ENCODE measurements around the gene SLC5A10. TPM values are rescaled to one million over a fixed set of nuclear protein-coding genes. Genes with fewer than 3 reads are reported as not detected.

The SLC5A10 gene
- polyA plus RNA-seq, 1 of the 3 experiments (the other 2 are of a cell fraction), result not detected

GRCh38 chr17:18956581-18956980 lies 4.6 kb downstream of the SLC5A10 start:
- no peak for DNase-seq
- H3K36me3 ChIP-seq (replicated peaks in 1 of 2; ENCODE audit: control insufficient read depth in 1 of 2, insufficient read depth in 2 of 2, low read length in 1 of 2), result no peaks in the 10 kb centered on the region
- no peaks in the 10 kb centered on the region for H3K9me2 ChIP-seq
- no peaks in the 10 kb centered on the region for H3K9me3 ChIP-seq
- H3F3A ChIP-seq (replicated peaks; ENCODE audit: insufficient read depth), result no peaks in the 10 kb centered on the region
- no peak overlapping the region for H3K27ac ChIP-seq (ENCODE audit: low read depth in 2 of 2, low read length in 1 of 2)
- no peak overlapping the region for H2AFZ ChIP-seq (ENCODE audit: low read depth)
- no peak overlapping the region for H3K4me2 ChIP-seq
- peaks cover 1 to 7% of the 10 kb centered on the region in 2 experiments; a peak in 2 of 4 replicates for H3K4me1 ChIP-seq (ENCODE audit: control insufficient read depth in 1 of 2, insufficient read depth in 2 of 2, low read depth in 1 of 2, low read length in 1 of 2)
- H4K20me1 ChIP-seq (ENCODE audit: insufficient read depth), result no peaks in the 10 kb centered on the region
- 78% methylated on average over 3 of the region's 3 CpGs for WGBS (ENCODE audit: low lambda C conversion rate)
- H3K9ac ChIP-seq, result no peak overlapping the region
- H3K4me3 ChIP-seq (ENCODE audit: low read depth in 2 of 2, low read length in 1 of 2), result no peak overlapping the region
- TF ChIP-seq IRF3 (IDR thresholded peaks at IDR 0.05; ENCODE audit: low read depth, low read length) (no peak), SMC3 (IDR thresholded peaks at IDR 0.05; ENCODE audit: low read depth, low read length) (no peak), RFX5 (IDR thresholded peaks at IDR 0.05; ENCODE audit: low read length) (no peak), MEF2A (IDR thresholded peaks at IDR 0.05; ENCODE audit: borderline replicate concordance, low read depth) (no peak), RXRA (IDR thresholded peaks at IDR 0.05; ENCODE audit: borderline replicate concordance, low read depth) (no peak), SIN3A (IDR thresholded peaks at IDR 0.05; ENCODE audit: borderline replicate concordance, low read depth, low read length) (no peak), USF1 (IDR thresholded peaks at IDR 0.05; ENCODE audit: borderline replicate concordance, low read depth) (no peak), CTCF (IDR thresholded peaks at IDR 0.05) (no peak), GATA2 (CRISPR knock-in tag; IDR thresholded peaks at IDR 0.05) (no peak), RAD21 (IDR thresholded peaks at IDR 0.05; ENCODE audit: low read length) (no peak), FOXM1 (IDR thresholded peaks at IDR 0.05; ENCODE audit: low read depth) (no peak), RCOR1 (IDR thresholded peaks at IDR 0.05; ENCODE audit: low read length) (no peak), MXI1 (IDR thresholded peaks at IDR 0.05; ENCODE audit: low read depth, low read length) (no peak), JUND (IDR thresholded peaks at IDR 0.05) (no peak), EZH2phosphoT487 (IDR thresholded peaks at IDR 0.05; ENCODE audit: borderline replicate concordance, low read depth) (no peak), NRF1 (IDR thresholded peaks at IDR 0.05; ENCODE audit: low read depth, low read length) (no peak)
- no peaks in the 10 kb centered on the region for H3K79me2 ChIP-seq (ENCODE audit: insufficient read depth)
- no peaks in the 10 kb centered on the region for H3K27me3 ChIP-seq (ENCODE audit: insufficient read depth)
- ChIA-PET CTCF (no interaction called here), POLR2A (no interaction called here)

GRCh38 chr17:18957831-18958230 lies 5.9 kb downstream of the SLC5A10 start:
- no peaks in the 10 kb centered on the region for H3K79me2 ChIP-seq (ENCODE audit: insufficient read depth)
- no peak for TF ChIP-seq RFX5 (IDR thresholded peaks at IDR 0.05; ENCODE audit: low read length)
- TF ChIP-seq FOSL2 (IDR thresholded peaks at IDR 0.05; ENCODE audit: borderline replicate concordance, low read depth), result no peak
- no peak for TF ChIP-seq RCOR1 (IDR thresholded peaks at IDR 0.05; ENCODE audit: low read length)
- no peak for TF ChIP-seq FOXJ3 (CRISPR knock-in tag; IDR thresholded peaks at IDR 0.05)
- TF ChIP-seq FOXM1 (IDR thresholded peaks at IDR 0.05; ENCODE audit: low read depth), result no peak
- no peak for TF ChIP-seq GABPA (IDR thresholded peaks at IDR 0.05; ENCODE audit: low read depth)
- no peak for TF ChIP-seq NFIC (IDR thresholded peaks at IDR 0.05; ENCODE audit: borderline replicate concordance)
- no peak for TF ChIP-seq SMC3 (IDR thresholded peaks at IDR 0.05; ENCODE audit: low read depth, low read length)
- H3K36me3 ChIP-seq (replicated peaks in 1 of 2; ENCODE audit: control insufficient read depth in 1 of 2, insufficient read depth in 2 of 2, low read length in 1 of 2), result no peaks in the 10 kb centered on the region
- DNase-seq, result no peak
- no peak overlapping the region for H3K4me2 ChIP-seq
- ChIA-PET CTCF (no interaction called here), POLR2A (no interaction called here)
- H4K20me1 ChIP-seq (ENCODE audit: insufficient read depth), result no peaks in the 10 kb centered on the region
- no peak overlapping the region for H3K27ac ChIP-seq (ENCODE audit: low read depth in 2 of 2, low read length in 1 of 2)
- H3K4me3 ChIP-seq (ENCODE audit: low read depth in 2 of 2, low read length in 1 of 2), result no peak overlapping the region
- WGBS (ENCODE audit: low lambda C conversion rate), result 76% methylated on average over 3 of the region's 4 CpGs
- H3K9me2 ChIP-seq, result no peaks in the 10 kb centered on the region
- H3F3A ChIP-seq (replicated peaks; ENCODE audit: insufficient read depth), result peaks cover 4% of the 10 kb centered on the region
- no peaks in the 10 kb centered on the region for H3K27me3 ChIP-seq (ENCODE audit: insufficient read depth)
- H3K9me3 ChIP-seq, result no peaks in the 10 kb centered on the region
- H3K4me1 ChIP-seq (ENCODE audit: control insufficient read depth in 1 of 2, insufficient read depth in 2 of 2, low read depth in 1 of 2, low read length in 1 of 2), result peaks cover 6 to 11% of the 10 kb centered on the region in 2 experiments; a peak in 2 of 4 replicates
- no peak overlapping the region for H3K9ac ChIP-seq
- H2AFZ ChIP-seq (ENCODE audit: low read depth), result no peak overlapping the region
